HEK293 (cell line): Measurements from ENCODE around the gene EGFR.

Experiments used
- AEBP2 ChIP-seq: fragments of 450-650 bp; formaldehyde crosslinking; IDR thresholded peaks from 2 replicates; pipeline ENCODE4 v1.5.1; 2016; ENCODE audit warnings: missing biosample characterization, missing genetic modification characterization, borderline replicate concordance
- BCL11A ChIP-seq: fragments of 450-650 bp; formaldehyde crosslinking; IDR thresholded peaks from 2 replicates; pipeline ENCODE4 v1.5.1; 2016; ENCODE audit warnings: low read depth, missing biosample characterization, missing genetic modification characterization
- CTCF ChIP-seq: fragments of 450-650 bp; formaldehyde crosslinking; IDR thresholded peaks from 2 replicates; pipeline ENCODE4 v1.5.1; 2016; ENCODE audit warnings: missing biosample characterization, missing genetic modification characterization
- PBX3 ChIP-seq: sonication (generic); formaldehyde crosslinking; IDR thresholded peaks from 2 replicates; pipeline ENCODE4 v1.8.1; 2022; ENCODE audit warnings: mild to moderate bottlenecking, moderate library complexity, missing genetic modification reagents
- ZNF274 ChIP-seq, 2 experiments: fragments of 200-500 bp in 1 of 2; fragments of 450-650 bp in 1 of 2; sonication (Bioruptor generic) in 1 of 2; formaldehyde crosslinking in 1 of 2; IDR thresholded peaks; 2 replicates each; pipeline versions ENCODE4 v1.5.1 to v1.6.1; 2014 to 2016; ENCODE audit warnings: borderline replicate concordance in 1 of 2, inconsistent platforms in 1 of 2, low read length in 1 of 2, missing biosample characterization in 1 of 2, missing genetic modification characterization in 1 of 2

GRCh38 chr7:55199418-55199817, 180.6 kb downstream of the EGFR start:
- TF ChIP-seq AEBP2 (tag by site-specific recombination), result no peak
- no peak for TF ChIP-seq CTCF (tag by site-specific recombination)
- TF ChIP-seq PBX3 (CRISPR knock-in tag), result no peak
- no peak for TF ChIP-seq ZNF274 (IDR thresholded peaks at IDR 0.05; ENCODE audit: low read length)
- no peak for TF ChIP-seq ZNF274 (tag by site-specific recombination; IDR thresholded peaks at IDR 0.05; ENCODE audit: borderline replicate concordance)
- no peak for TF ChIP-seq BCL11A (tag by site-specific recombination)
